OCI-M2 (cell line): ENCODE measurements around the gene PPIF.

Source experiments
- DNase-seq: peaks from one replicate; lab custom pipeline; 2025; ENCODE audit not compliant: unreplicated experiment; lab: John Stamatoyannopoulos, UW

Gene PPIF

DNA sequence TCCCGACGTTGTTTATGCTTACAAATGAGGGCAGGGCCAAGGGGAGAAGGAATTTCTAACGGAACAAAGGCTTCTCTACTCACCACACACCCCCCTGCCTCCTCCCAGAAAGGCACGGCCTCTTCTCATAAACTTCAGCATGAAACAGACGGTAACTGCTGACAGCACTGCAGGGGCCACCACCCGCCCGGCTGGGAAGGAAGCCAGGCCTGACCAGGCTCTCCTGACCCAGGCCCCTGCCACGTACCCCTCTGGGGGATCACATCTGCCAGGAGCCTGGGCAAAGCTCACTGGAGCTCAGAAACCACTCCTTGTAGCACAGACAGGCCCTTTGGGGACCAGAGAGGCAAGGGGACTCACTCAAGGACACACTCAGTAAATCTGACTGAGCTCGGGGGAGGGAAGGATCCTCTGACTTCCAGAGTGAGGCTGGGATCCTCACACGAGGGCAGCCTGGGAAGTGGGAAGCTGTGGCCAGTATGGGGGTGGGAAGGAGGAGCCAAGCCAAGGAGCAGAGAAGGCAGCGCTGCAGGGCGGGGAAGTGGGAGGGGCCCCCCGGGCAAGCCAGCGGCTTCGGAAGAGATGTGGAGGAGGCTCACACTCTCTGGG, 52.1 kb downstream of the PPIF start:
- no peak for DNase-seq

DNA sequence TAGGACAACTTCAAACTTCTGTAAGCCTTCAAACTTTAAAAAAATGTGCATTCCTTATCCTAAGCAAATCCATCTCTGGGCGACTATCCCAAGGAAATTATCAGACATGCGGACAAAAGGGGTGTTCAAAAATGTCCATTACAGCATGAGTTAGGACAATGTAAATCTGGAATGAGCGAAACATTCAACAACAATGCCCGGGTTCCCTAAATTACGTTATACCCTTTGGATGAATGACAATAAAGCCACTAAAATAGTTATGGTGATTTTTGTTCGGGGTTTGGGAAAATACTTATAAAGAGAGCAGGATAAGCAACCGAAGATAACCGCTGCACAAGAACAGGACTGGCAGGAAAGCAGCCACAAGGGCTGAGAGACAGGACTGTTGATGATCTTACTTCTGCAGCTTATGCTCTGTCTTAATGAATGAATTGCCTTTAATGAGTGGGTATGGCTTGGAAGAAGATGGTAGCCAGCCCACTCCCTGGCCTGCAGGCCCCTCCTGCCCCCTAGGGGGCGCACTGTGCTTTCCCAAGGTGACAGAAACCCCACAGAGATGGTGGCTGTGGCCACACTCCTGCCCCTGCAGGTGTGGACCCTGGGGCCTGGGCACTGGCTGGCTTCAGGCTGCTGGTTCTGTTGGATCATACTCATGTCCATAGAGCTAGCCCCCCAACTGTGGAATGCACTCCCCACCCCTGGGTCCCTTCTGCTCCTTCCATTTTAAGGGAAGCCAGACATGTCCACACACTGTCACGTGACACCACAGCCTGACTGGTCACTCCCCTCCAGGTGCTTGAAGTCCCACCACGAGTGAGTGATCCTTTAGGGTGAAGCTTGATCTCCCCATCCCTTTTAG, 53.1 kb downstream of the PPIF start:
- no peak for DNase-seq

DNA sequence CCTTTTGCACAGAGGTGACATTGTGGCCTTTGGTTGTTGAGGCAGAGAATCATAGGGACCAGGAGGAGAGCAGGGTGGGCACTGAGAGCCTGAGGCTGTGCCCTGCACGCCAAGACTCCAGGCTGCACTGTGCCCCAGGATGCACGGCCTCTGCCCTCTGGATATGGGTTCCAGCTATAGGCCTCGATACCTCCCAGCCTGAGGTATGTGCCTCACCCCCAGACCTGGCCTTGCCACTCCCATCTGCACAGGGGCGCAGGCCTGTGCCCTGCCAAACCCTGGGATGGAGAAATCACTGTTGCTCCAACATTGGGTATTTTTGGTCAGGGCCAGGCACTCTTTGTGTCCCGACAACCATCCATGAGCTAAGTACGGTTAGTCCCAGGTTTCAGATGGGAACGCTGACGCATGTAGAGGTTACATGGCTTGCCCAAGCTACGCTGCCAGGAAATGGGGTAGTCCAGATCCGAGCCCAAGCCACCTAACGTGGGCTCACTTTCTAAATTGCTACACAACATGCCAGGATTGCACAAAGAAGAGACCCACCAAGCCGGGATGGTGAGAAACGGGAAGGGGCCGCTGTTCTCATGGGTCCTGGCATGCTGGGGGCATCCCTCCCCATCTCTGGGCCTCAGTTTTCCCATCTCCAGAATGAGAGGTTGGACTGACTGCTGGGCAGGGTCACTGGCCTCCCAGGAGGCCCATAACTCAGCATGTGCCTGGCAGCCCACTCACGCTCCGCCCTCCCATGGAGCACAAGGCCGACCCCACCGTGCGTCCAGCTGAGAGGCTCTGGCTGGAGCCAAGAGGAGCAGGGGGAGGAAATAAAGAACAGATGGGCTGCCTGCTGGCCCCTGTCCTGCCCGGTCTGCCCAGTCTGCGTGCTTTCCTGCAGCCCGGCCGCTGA, 54.0 kb downstream of the PPIF start:
- no peak for DNase-seq

DNA sequence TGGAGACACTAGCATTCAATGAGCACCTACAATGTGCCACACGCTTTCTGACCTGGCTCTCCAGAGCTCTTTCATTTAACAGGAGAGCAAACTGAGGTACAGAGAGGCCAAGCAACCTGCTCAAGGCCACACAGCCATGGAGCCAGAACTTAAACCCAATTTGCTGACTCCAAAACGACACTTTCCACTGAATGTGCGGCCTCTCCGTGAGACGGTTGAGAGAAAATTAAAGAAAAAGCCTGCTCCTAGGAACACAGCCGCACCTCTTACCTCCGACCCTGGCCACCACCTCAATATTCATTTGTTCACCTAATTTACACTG, 55.3 kb downstream of the PPIF start:
- no peak for DNase-seq

DNA sequence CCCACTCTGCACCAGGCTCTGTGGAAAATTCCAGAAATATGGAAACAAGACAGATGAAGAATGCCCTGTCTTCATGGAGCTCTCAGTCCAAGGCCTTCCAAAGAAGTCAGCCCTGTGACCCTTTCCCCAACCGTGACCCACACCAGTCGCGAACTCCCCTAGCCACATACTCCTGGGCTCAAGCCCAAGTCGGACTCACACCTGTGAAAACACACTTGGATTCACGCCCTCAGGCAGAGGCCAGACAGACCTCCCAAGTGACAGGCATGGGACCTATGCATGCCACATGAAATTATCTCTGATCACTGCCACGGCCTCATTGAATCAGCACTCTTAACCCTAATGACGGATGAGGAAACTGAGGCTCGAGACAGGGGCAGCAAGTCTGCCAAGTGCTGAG, 55.7 kb downstream of the PPIF start:
- no peak for DNase-seq

DNA sequence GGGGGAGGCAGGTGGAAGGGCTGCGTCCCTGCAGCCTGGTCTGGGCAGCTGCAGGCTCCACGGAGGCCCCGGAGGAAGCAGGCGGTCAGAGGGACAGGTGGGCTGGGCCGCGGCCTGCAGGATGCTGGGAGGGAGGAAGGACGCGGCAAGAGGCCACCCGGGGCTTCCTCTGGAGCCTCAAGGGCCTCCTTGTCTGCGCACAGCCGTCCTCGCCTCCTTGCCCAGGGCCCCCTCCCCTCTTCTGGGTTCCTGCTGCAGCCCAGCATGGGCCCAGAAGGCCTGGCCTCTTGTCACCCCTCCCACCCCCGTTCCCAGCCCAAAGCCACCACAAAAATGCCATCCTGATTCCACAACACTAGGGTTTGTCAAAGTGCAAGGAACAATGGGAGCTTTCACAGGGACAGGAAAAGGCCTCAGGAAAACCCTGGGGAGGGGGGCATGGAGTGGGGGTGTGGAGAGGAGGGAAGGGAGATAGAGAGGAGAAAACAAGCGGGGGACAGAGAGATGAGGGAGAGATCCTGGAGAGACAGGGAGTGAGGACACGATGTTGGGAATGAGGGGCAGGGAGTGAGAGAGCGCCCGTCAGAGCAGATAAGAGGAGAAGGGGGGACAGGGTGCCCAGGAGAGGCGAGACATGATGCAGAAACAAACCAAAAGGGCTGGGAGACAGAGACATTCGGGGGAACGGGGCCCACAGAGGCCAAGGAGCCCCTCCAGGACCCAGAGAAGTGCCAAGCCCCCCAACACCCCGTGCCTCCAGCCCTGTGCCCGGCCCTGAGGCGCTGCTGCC, 56.4 kb downstream of the PPIF start:
- DNase-seq = no peak

DNA sequence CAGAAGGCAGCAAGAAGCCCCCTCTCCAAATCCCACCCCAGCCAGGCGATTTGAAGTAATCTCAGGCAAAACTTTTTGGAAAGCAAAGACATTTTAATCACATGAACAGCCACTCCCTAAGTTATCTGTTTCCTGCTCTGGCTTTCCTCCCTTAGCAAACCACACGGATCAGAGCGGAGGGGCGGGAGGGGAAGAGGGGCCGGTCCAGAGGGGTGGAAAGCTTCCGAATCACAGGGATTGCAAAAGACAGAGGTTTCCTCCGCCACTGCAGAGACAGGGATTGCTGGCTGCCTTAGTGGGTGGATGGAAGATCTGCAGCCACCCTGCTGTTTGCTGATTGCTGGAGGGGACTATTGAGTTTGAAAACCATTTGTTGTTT, 57.0 kb downstream of the PPIF start:
- DNase-seq = no peak

DNA sequence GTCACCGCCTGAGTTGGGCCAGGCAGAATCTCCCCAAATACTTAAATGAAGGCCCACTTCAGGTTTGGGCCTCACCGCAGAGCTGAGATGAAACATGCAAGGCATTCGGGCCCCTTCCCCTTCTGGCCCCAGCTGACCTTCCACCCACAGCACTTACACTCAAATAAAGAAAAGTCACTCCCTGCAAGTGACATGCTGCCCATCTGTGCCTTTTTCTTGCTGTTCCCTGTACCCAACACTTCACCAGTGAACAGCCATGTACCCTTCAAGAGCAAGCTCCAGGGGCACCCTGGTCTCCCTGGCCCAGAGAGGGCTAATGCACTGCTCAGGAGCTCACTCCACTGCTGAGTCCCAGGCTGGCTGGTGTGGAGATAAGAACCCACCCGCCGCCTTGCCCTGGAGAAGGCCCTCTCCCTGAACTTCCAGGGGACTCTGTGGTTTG, 57.4 kb downstream of the PPIF start:
- no peak for DNase-seq
